Mononuclear cell (primary cell): Measurements from ENCODE around the gene KRTAP10-3. TPM values are rescaled to one million over a fixed set of nuclear protein-coding genes. Genes with fewer than 3 reads are reported as not detected.

ENCODE experiments used
- H3K27me3 ChIP-seq: 2 replicates; pipeline ENCODE4 v1.6.0; 2011; ENCODE audit warnings: low read length, control low read depth; ENCODE audit not compliant: insufficient read depth
- H3K4me1 ChIP-seq: 2 replicates; pipeline ENCODE4 v1.5.1; 2011; ENCODE audit warnings: mild to moderate bottlenecking, low read length, control low read depth; ENCODE audit not compliant: insufficient read depth
- H3K4me3 ChIP-seq: 2 replicates; pipeline ENCODE4 v1.5.1; 2011; ENCODE audit warnings: mild to moderate bottlenecking, low read length, moderate library complexity
- H3K9me3 ChIP-seq: 2 replicates; pipeline ENCODE4 v1.5.1; 2011; ENCODE audit warnings: low read depth, mild to moderate bottlenecking, control low read depth, low read length
- total RNA-seq: library from RNA; depleted of rRNA; stranded (reverse); fragments of >200 nt; gene quantifications from one replicate; pipeline ENCODE4 v1.2.3, GENCODE V29; 2012

Gene KRTAP10-3
- total RNA-seq, 1 donor = not detected

GRCh38 chr21:44549525-44550211, 8.9 kb downstream of the KRTAP10-3 start:
- H3K4me3 ChIP-seq = no peak overlapping the region
- H3K27me3 ChIP-seq = peaks cover 2% of the 10 kb centered on the region
- peaks cover 8% of the 10 kb centered on the region for H3K9me3 ChIP-seq
- H3K4me1 ChIP-seq = peaks cover 9% of the 10 kb centered on the region

GRCh38 chr21:44548922-44549321, 9.7 kb downstream of the KRTAP10-3 start:
- peaks cover 9% of the 10 kb centered on the region for H3K4me1 ChIP-seq
- H3K9me3 ChIP-seq = peaks cover 8% of the 10 kb centered on the region
- no peak overlapping the region for H3K4me3 ChIP-seq
- H3K27me3 ChIP-seq = peaks cover 2% of the 10 kb centered on the region

- H3K27me3 ChIP-seq = peaks cover 2% of the 10 kb centered on the region
- peaks cover 13% of the 10 kb centered on the region for H3K9me3 ChIP-seq
- H3K4me3 ChIP-seq = no peak overlapping the region
- peaks cover 9% of the 10 kb centered on the region for H3K4me1 ChIP-seq
Measured at GRCh38 chr21:44548381-44548780, 10.2 kb downstream of the KRTAP10-3 start.

- H3K4me1 ChIP-seq = peaks cover 9% of the 10 kb centered on the region
- H3K9me3 ChIP-seq = peaks cover 19% of the 10 kb centered on the region
- no peak overlapping the region for H3K4me3 ChIP-seq
- peaks cover 2% of the 10 kb centered on the region for H3K27me3 ChIP-seq
Measured at GRCh38 chr21:44547656-44548331, 10.8 kb downstream of the KRTAP10-3 start.

- H3K9me3 ChIP-seq = peaks cover 26% of the 10 kb centered on the region
- peaks cover 9% of the 10 kb centered on the region for H3K4me1 ChIP-seq
- H3K27me3 ChIP-seq = peaks cover 2% of the 10 kb centered on the region
- no peak overlapping the region for H3K4me3 ChIP-seq
Measured at GRCh38 chr21:44544566-44544965, 14.0 kb downstream of the KRTAP10-3 start.

- H3K4me1 ChIP-seq = peaks cover 6% of the 10 kb centered on the region
Measured at GRCh38 chr21:44542716-44543115, 15.9 kb downstream of the KRTAP10-3 start.

GRCh38 chr21:44540741-44541288, 17.8 kb downstream of the KRTAP10-3 start:
- Histone ChIP-seq H3K9me3 (peaks cover 17% of the 10 kb centered on the region), H3K27me3 (no peaks in the 10 kb centered on the region), H3K4me1 (no peaks in the 10 kb centered on the region), H3K4me3 (no peak overlapping the region)

More at GRCh38 chr21:44542716-44543115, 15.9 kb downstream of the KRTAP10-3 start:
- Histone ChIP-seq H3K27me3 (peaks cover 2% of the 10 kb centered on the region), H3K9me3 (peaks cover 26% of the 10 kb centered on the region), H3K4me3 (no peak overlapping the region)

- Histone ChIP-seq H3K9me3 (peaks cover 17% of the 10 kb centered on the region), H3K4me3 (no peak within 1 kb of the TSS), H3K4me1 (no peaks in the 10 kb centered on the region), H3K27me3 (no peaks in the 10 kb centered on the region)
Measured at GRCh38 chr21:44539991-44540666, 18.5 kb downstream of the KRTAP10-3 start, which contains the start of gene KRTAP10-1. Gene KRTAP10-1, minus strand, starts transcription at chr21:44540195. Its CDS starts 45 bp downstream, at chr21:44540150.

GRCh38 chr21:44539046-44539445, 19.5 kb downstream of the KRTAP10-3 start:
- Histone ChIP-seq H3K9me3 (peaks cover 17% of the 10 kb centered on the region), H3K4me3 (no peak overlapping the region), H3K27me3 (no peaks in the 10 kb centered on the region), H3K4me1 (no peaks in the 10 kb centered on the region)

GRCh38 chr21:44537930-44538911, 20.4 kb downstream of the KRTAP10-3 start:
- Histone ChIP-seq H3K4me3 (no peak overlapping the region), H3K4me1 (no peaks in the 10 kb centered on the region), H3K9me3 (peaks cover 11% of the 10 kb centered on the region), H3K27me3 (no peaks in the 10 kb centered on the region)

- Histone ChIP-seq H3K4me1 (no peaks in the 10 kb centered on the region), H3K4me3 (no peak overlapping the region), H3K27me3 (no peaks in the 10 kb centered on the region), H3K9me3 (no peaks in the 10 kb centered on the region)
Measured at GRCh38 chr21:44535963-44536362, 22.6 kb downstream of the KRTAP10-3 start.

GRCh38 chr21:44534688-44535087, 23.9 kb downstream of the KRTAP10-3 start:
- Histone ChIP-seq H3K27me3 (no peaks in the 10 kb centered on the region), H3K4me1 (no peaks in the 10 kb centered on the region), H3K9me3 (no peaks in the 10 kb centered on the region), H3K4me3 (no peak overlapping the region)

- H3K4me3 ChIP-seq = no peak overlapping the region
- no peaks in the 10 kb centered on the region for H3K9me3 ChIP-seq
- no peaks in the 10 kb centered on the region for H3K4me1 ChIP-seq
- H3K27me3 ChIP-seq = no peaks in the 10 kb centered on the region
Measured at GRCh38 chr21:44533891-44534627, 24.5 kb downstream of the KRTAP10-3 start.
